HG03354 (cell line): ENCODE measurements around the gene TLDC2.
"Not testable (repeated sequence)": the region's sequence is repeated elsewhere in the genome, so short reads cannot be mapped to it uniquely, and the experiment has no call there.

Experiments used
- ATAC-seq: cut with Tn5 transposase; IDR thresholded peaks from one replicate; pipeline ENCODE4 v1.9.1; 2021; ENCODE audit warnings: mild to moderate bottlenecking; ENCODE audit not compliant: unreplicated experiment, poor library complexity, severe bottlenecking

TLDC2 gene

GRCh38 chr20:36895036-36895435 is 19.1 kb downstream of the TLDC2 start:
- ATAC-seq, result no peak

GRCh38 chr20:36904690-36905089 is 28.8 kb downstream of the TLDC2 start:
- ATAC-seq, result no peak

- not testable (repeated sequence) for ATAC-seq
Observed at GRCh38 chr20:36905566-36905965, 29.6 kb downstream of the TLDC2 start.

GRCh38 chr20:36906086-36906485 is 30.1 kb downstream of the TLDC2 start:
- not testable (repeated sequence) for ATAC-seq

GRCh38 chr20:36908603-36909002 is 32.7 kb downstream of the TLDC2 start:
- ATAC-seq, result no peak

GRCh38 chr20:36916199-36916598 is 40.3 kb downstream of the TLDC2 start:
- no peak for ATAC-seq

GRCh38 chr20:36917240-36917639 is 41.3 kb downstream of the TLDC2 start:
- no peak for ATAC-seq

- ATAC-seq, result no peak
Observed at GRCh38 chr20:36917943-36918342, 42.0 kb downstream of the TLDC2 start.

GRCh38 chr20:36919715-36920333 is 43.9 kb downstream of the TLDC2 start:
- no peak for ATAC-seq

GRCh38 chr20:36920334-36920730 is 44.4 kb downstream of the TLDC2 start:
- ATAC-seq, result no peak

- ATAC-seq, result no peak
Observed at GRCh38 chr20:36924167-36925045, 48.5 kb downstream of the TLDC2 start.

GRCh38 chr20:36925234-36925633 is 49.3 kb downstream of the TLDC2 start:
- ATAC-seq, result no peak

GRCh38 chr20:36926653-36927200 is 50.8 kb downstream of the TLDC2 start:
- no peak for ATAC-seq

- ATAC-seq, result no peak
Observed at GRCh38 chr20:36927704-36928103, 51.8 kb downstream of the TLDC2 start.

GRCh38 chr20:36929290-36929689 is 53.4 kb downstream of the TLDC2 start:
- ATAC-seq, result no peak

- ATAC-seq, result no peak
Observed at GRCh38 chr20:36929691-36930090, 53.8 kb downstream of the TLDC2 start.

GRCh38 chr20:36932067-36932466 is 56.1 kb downstream of the TLDC2 start:
- ATAC-seq, result not testable (repeated sequence)

- ATAC-seq, result no peak
Observed at GRCh38 chr20:36932476-36933426, 56.8 kb downstream of the TLDC2 start.

GRCh38 chr20:36933571-36933970 is 57.6 kb downstream of the TLDC2 start:
- ATAC-seq, result not testable (repeated sequence)

- no peak for ATAC-seq
Observed at GRCh38 chr20:36936341-36936740, 60.4 kb downstream of the TLDC2 start.
